Measurements from ENCODE around the gene MADD.

Gene MADD

DNA sequence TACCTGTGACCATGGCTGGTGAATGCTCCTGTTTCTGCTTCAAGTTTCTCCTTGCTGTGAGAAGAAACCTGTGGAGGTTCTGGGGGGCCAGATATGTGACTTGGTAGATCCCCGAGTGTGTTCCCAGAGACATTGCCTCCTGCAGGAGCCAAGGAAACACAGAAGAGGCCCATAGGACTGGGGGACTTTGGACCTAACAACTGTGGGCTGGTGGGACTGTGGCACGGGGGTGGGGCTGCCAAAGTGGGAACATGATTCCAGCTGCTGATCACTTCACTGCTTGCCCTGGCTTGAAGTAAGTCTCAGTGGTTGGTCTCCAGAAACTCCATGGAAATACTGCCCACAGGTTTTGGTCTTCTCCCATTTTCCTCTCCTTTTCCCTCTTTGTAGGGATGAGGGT lies 16.3 kb upstream of the MADD start:
- DNase-seq = no peak

DNA sequence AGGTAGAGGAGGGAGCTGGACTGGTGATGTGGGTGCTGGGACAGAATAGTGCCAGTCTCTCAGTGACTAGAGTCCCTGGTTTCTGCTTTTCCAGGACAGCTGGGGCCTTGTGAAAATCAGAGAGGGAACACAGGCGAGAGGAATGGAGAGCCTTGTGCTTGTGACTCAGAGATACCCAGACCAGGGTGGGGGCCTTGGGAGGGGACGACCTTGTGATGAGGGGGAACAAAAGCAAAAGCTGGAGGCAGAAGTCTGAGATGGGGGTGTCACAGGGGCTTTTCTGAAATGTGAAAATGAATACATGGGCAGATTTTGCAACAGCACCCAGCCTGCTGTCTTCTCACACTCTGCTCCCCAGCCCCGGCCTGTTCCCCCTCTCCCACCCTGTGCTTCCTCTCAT lies 15.5 kb upstream of the MADD start:
- no peak for DNase-seq

DNA sequence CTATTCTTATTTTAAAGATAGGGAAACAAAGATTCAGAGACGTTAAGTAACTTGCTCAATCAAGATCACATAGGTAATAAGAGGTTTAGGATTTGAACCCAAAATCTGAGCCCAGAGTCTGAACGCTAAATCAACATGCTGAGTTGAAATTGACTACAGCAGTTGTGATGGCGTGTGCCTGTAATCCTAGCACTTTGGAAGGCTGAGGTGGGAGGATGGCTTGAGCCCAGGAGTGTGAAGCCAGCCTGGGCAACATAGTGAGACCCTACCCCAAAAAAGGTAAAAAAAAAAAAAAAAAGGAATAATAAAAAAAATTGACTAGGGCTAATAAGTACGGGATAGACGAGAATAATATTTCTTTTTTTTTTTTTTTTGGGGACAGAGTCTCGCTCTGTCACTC lies 13.6 kb upstream of the MADD start:
- DNase-seq = no peak

DNA sequence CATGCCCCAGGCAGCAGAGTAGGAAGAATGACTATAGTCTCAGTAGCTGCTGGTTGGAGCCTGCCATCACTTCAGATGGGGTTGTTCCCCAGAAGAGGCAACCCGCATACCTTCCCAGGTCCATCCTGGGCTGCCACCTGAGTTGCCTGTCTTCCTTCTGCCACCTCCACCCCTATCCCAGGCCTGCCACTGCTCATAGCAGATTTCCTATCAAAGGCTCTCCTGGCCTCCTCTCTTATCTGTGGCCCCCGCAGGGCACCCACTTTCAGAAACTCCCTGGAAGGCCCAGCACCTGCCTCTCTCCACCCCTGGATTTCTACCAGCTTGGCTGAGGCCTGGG lies 12.8 kb upstream of the MADD start:
- DNase-seq = no peak

DNA sequence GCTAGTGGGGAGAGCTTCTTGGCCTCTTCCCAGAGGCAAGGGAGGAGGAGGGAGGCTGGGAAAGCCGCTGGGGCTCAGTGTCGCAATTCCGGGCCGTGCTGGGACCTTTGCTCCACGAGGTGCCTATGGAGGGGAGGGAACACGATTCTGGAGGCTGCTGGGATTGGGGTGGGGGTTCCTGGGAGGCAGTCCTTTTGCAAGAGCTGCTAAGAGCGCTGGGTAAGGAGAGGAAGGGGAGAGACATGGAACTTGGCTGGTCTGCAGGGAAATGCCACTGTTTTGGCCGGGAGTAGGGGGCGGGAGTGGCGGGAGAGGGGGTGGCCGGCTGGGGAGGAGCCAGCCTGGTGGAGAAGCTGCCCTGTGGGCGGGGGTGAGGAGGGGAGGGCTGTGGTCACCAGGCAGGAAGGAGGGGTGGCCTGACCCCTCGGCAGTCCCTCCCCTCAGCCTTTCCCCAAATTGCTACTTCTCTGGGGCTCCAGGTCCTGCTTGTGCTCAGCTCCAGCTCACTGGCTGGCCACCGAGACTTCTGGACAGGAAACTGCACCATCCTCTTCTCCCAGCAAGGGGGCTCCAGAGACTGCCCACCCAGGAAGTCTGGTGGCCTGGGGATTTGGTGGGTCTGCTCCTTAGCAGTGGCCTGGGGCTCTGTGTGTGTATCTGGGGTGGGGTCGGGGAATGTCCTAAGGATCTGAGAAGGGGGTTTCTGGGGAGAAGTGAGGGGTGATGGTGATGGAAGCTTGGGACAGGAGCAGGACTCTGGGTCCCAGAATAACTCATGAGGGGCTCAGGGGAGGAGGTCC lies 12.2 kb upstream of the MADD start, which contains the start of gene NR1H3:
NR1H3 (plus strand) TSS at position 480 of the 800 bp plus-strand sequence. CDS start 1,221 bp downstream, outside the sequence.
- DNase-seq = no peak

DNA sequence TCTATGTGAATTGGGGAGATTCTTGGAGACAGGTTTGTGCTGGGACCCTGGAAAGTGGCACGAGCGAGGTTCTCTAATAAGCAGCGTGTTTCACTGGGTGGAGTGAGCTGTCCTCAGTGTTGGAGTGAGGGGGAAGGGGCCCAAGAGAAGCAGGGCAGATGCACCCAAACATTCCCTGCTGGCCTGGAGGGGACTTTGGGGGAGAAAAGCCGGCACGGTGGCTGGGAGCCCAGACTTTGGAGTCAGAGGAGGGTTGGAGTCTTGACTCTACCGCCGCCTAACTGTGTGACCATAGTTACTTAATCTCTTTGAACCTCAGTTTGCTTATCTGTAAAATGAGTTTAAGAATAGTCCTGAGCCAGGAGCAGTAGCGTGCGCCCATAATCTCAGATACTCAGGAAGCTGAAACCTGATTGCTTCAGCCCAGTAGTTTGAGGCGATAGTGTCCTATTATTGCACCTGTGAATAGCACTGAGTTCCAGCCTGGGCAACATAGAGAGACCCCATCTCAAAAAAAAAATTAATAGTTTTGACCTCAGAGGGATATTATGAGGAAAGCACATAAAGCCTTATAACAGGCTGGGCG lies 11.5 kb upstream of the MADD start:
- no peak for DNase-seq

DNA sequence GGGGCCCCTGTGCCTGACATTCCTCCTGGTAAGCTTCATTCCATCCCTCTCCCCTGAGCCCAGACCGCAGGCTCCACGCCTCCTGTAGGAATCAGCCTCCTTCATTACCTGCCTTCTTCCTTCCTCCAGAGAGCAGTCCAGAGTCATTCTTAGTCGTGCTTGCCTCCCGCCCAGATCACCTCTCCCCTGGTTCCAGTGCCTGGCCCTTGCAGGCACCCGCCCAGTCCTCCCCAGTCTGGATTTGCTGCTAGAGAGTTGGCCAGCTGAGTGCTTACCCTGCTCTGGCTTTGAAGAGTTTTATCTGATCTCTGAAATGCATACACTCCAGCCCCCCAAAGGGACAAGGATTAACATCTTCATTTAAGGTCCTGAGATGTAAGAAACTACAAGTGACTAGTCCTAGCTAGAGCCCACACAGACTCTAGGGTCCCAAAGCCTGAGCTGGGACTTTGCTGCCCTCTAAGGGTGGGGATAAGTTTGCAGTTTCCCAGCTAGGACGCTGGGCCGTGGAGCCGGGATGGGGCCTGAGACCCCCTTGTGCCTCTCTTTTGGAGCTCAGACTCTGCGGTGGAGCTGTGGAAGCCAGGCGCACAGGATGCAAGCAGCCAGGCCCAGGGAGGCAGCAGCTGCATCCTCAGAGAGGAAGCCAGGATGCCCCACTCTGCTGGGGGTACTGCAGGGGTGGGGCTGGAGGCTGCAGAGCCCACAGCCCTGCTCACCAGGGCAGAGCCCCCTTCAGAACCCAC lies 10.5 kb upstream of the MADD start:
- no peak for DNase-seq

DNA sequence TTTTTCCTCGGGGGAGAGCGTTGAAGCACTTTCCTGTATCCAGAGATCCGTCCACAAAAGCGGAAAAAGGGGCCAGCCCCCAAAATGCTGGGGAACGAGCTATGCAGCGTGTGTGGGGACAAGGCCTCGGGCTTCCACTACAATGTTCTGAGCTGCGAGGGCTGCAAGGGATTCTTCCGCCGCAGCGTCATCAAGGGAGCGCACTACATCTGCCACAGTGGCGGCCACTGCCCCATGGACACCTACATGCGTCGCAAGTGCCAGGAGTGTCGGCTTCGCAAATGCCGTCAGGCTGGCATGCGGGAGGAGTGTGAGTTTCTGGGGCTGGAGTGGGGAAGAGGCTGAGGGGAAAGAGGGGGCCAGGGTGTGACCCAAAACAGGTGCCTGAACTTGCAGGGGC lies 9.6 kb upstream of the MADD start:
- DNase-seq = no peak

DNA sequence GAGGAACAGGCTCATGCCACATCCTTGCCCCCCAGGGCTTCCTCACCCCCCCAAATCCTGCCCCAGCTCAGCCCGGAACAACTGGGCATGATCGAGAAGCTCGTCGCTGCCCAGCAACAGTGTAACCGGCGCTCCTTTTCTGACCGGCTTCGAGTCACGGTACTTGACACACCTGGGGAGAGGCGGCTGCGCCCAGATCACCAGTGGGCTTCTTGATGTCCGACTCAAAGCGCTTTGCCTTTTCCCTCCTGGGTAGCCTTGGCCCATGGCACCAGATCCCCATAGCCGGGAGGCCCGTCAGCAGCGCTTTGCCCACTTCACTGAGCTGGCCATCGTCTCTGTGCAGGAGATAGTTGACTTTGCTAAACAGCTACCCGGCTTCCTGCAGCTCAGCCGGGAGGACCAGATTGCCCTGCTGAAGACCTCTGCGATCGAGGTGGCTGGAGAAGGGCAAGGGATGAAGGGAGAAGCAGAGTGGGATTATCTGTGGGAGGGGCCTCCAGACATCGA lies 8.6 kb upstream of the MADD start:
- no peak for DNase-seq

DNA sequence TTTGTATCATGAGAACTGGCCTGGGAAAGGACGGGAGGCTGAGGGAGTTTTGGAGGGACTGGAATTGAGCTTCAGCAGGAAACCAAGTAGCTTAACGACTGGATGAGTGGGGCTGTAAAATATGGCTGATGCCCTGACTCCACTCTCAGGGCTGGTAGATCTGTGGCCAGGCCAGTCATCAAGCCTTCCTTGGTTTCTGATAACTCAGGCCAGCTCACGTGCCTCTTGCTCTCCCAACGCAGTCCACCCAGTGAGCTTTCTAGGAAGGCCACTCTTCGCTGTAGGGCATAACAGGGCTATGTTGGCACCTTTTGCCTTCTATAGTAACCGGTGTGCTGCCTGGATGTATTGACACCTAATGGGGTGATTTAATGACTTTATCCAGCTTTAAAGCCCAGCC lies 5.8 kb upstream of the MADD start:
- no peak for DNase-seq

DNA sequence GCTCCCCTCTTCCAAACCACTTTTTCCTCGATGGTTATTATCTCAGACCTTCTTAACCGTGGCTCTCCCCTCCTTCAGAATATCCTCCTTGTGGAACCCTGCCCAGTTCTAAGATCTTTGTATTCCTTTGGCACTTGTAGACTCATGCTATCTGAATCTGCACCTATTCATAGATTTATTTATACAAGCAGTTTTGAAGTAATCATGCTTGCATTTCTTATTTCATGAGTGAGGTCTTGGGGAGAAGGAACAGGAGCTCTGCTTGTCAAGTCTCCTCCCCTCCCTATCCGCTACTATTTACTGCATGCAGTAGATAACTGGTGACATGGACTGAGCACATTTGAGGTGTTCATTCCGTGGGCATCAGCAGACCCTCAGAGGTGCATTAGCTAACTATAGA lies 5.4 kb upstream of the MADD start:
- no peak for DNase-seq

DNA sequence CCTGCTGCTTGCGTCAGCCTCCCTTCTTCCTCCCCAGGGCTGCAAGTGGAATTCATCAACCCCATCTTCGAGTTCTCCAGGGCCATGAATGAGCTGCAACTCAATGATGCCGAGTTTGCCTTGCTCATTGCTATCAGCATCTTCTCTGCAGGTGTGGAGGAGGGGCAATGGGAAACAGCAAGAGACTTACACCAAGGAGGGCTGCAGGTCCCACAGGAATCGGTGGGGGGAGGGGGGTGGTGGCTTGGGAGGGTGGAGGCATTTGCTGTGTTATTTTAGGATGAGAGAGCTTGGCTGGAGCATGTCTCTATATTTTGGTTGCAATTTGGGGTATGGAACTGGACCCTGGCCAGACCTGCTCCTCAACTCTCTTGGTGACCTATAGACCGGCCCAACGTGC lies 2.1 kb upstream of the MADD start:
- no peak for DNase-seq

DNA sequence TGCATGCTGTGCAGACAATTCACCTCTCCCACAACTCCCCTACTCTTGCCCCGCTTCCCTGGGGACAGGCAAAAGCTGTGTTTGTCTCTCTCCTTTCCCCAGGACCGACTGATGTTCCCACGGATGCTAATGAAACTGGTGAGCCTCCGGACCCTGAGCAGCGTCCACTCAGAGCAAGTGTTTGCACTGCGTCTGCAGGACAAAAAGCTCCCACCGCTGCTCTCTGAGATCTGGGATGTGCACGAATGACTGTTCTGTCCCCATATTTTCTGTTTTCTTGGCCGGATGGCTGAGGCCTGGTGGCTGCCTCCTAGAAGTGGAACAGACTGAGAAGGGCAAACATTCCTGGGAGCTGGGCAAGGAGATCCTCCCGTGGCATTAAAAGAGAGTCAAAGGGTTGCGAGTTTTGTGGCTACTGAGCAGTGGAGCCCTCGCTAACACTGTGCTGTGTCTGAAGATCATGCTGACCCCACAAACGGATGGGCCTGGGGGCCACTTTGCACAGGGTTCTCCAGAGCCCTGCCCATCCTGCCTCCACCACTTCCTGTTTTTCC lies 1.4 kb upstream of the MADD start:
- no peak for DNase-seq

DNA sequence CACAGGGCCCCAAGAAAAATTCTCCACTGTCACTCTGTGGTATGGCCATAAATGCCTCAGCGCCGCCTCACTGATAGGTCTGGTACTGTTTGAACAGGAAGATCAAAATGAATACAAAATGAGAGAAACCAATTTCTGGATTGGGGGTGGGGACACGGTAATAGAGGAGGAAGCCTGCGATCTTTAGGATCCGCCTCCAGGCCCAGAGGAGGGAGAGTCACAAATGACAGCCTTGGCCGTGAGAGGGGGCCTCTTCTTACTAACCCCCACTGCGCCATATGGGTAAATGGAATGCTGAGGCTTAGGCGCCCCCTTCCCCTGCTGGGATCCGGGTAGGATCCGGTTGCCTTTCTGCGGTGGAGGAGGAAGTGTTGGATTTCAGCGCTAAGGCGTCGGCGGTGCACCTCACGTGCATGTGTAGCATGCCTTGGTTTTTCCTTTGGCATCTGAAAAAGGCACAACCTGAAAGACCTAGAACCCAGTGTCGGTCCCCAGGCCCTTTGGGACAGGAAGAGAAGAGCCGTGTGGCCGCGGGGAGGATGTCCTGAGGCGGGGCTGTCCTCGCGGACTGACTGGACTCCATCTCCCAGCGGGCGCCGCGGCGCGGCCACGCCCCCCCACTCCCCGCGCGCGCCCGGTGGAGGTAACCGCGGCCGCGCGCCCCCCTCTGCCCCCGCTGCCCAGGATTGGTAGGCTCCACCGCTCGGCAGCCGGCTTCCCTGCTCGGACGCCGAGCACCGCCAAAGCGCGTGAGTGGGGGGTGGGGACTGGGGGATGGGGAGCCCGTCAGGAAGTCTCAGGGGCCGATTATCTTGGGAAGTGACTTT lies 718 bp upstream of the MADD start:
- DNase-seq = peak; percentile 89

DNA sequence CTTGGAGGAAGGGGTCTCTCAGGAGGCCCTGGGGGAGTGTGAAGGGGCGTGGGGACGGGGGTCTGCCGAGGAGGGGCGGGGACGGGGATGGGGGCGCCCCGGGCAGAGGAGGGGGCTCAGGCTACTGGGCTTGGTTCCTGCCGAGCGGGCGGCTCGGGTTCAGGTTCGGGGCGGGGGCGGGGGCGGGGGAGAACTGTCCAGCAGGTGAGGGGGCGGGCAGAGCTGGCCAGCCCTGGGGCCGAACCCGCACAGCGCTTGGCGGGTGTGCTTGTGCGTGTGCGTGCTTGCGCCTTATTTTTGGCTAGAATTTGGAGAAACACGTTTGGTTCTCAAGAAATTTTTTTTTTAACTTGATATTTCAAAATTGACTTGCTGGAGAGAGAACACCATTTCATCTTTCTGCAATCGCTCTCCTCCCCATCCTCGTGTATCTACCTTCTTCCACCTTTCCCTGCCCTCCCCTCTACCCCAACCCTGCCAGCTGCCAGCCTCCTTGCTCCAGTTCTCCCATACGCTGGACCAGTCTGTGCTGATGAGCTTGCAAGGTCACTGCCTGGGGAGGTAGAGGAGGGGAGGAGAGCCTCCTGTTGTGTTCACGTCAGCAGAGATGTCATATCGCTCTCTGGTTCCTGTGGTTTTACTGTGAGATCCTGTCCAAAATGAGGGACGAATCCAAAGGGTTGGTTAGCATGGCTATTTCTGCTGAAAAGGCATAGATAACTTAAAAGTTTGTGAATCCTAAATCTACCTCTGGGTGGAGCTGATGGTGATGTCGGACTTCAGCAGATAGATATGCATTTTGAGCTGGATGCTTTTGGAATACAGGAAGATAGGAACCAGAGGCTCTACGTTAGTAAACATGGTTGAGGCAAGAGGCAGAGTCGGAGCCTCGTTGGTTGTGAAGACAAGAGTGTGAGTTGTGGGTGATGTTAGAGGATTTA lies 668 bp downstream of the MADD start:
- DNase-seq = peak; percentile 12

DNA sequence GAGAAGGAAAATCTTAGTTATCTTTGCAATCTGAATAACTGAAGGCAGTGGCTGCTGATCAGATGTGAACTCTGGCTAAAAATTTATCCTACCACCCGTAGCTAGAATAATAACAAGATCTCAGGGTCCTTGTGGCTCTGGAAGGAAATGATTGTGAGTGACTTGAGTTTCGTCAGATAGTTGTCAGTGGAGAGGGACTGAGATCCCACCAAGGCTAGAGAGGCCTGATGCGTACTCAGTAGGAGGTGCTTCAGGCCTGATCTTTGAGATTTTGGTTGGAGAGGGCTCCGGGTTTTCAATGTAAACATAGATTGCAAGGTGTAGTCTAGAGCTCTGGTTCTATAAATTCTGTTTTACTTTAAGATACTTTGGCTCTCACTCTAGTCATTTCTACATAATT lies 1.4 kb downstream of the MADD start:
- DNase-seq = no peak

DNA sequence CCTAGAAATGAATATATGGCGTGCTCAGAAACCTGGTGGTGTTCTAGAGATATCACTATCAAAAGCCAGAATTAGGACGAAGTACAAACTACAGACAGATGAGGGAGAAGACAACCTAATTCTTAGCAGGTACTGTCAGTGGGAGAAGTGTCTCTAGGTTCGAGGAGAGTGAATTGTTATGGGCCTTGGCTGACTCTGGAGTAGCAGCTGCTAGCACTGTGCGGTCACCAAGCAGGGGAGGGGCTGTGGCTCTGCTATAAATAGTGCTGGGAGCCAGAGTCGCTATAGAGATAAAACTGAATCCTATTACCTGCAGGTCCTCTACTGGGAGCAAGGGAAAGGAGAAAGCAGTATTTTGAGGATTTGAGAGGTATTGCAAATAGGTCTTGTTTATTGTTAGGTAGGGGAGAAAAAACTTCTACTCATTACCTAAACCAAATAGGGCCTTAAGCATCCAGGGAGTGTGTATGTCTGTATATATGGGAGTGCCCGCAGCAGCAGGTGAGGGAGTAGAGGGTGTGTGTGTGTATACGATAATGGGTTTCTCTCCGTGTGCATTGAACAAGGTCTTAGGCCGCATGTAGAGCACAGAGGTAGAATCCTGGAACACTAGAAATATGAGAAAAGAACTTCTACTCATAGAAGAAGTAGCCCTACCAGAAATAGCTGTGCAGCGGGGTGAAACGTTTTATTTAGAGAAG lies 2.2 kb downstream of the MADD start:
- DNase-seq = peak; percentile 54

DNA sequence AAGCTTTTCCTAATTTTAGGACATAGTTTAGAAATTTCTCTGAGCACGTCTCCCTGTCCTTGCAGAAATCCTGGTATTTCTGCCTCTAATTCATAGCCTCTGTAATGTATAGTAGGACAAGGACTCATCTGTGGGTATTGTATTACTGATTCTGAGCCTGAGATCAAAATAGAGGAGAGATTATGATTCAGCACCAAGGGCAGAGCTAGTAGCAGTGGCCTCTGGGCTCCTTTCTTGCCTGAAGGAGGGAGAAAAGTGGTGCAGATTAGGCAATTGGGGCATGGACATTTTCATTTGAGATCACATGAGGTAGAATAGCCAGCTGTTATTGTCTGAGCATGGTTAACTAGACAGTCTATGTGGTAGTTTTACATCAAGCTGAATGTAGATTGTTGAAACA lies 2.8 kb downstream of the MADD start:
- DNase-seq = no peak

DNA sequence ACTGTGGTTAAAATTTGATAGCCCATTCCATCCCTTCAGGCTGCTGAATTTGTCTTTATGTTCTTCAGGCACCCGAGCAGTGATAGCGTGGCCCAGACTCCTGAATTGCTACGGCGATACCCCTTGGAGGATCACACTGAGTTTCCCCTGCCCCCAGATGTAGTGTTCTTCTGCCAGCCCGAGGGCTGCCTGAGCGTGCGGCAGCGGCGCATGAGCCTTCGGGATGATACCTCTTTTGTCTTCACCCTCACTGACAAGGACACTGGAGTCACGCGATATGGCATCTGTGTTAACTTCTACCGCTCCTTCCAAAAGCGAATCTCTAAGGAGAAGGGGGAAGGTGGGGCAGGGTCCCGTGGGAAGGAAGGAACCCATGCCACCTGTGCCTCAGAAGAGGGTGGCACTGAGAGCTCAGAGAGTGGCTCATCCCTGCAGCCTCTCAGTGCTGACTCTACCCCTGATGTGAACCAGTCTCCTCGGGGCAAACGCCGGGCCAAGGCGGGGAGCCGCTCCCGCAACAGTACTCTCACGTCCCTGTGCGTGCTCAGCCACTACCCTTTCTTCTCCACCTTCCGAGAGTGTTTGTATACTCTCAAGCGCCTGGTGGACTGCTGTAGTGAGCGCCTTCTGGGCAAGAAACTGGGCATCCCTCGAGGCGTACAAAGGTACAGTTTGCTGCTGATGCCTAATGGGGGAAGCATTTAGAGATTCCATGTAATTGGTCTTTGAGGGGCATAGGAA lies 4.7 kb downstream of the MADD start:
- no peak for DNase-seq

DNA sequence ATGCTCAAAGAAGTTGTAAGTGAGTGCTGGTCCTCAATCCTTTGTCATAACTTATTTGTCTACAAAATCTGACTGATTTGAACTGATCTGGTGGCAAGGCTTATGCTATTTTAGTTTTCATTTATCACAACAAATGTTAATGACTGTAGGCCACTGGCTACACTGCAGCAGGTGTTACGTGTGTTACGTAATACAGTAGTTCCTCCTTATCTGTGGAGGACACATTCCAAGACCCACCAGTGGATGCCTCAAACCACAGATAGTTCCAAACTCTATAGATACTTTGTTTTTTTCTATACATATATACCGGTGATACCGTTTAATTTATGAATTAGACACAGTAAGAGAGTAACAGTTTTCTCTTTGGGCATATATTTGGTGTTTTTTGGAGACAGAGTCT lies 7.0 kb downstream of the MADD start:
- DNase-seq = no peak
